Middle frontal gyrus (tissue), 1 donor: ENCODE measurements around the gene GNAO1.
A peak's percentile ranks its signal among the peaks of the same experiment; 100 is the strongest.

Experiments used
- DNase-seq: peaks from one replicate; pipeline ENCODE4 v3.0.0-alpha.2; 2015; ENCODE audit warnings: low spot score; ENCODE audit errors: extremely low spot score

Gene GNAO1

GRCh38 chr16:56348168-56349085 lies 157.1 kb downstream of the GNAO1 start:
- DNase-seq = no peak

GRCh38 chr16:56349086-56349415 lies 157.8 kb downstream of the GNAO1 start:
- DNase-seq = no peak

GRCh38 chr16:56349711-56350161 lies 158.4 kb downstream of the GNAO1 start:
- no peak for DNase-seq

- DNase-seq = no peak
Measured at GRCh38 chr16:56350491-56351405, 159.5 kb downstream of the GNAO1 start.

- no peak for DNase-seq
Measured at GRCh38 chr16:56351481-56351880, 160.2 kb downstream of the GNAO1 start.

GRCh38 chr16:56352351-56353053 lies 161.2 kb downstream of the GNAO1 start:
- no peak for DNase-seq

- no peak for DNase-seq
Measured at GRCh38 chr16:56353054-56353921, 162.0 kb downstream of the GNAO1 start.

GRCh38 chr16:56354016-56354415 lies 162.7 kb downstream of the GNAO1 start:
- DNase-seq = no peak

GRCh38 chr16:56354746-56355145 lies 163.5 kb downstream of the GNAO1 start:
- no peak for DNase-seq

GRCh38 chr16:56355221-56355620 lies 163.9 kb downstream of the GNAO1 start:
- no peak for DNase-seq

GRCh38 chr16:56355786-56356275 lies 164.5 kb downstream of the GNAO1 start:
- no peak for DNase-seq

GRCh38 chr16:56356276-56357240 lies 165.3 kb downstream of the GNAO1 start:
- peak; percentile 57 for DNase-seq

- DNase-seq = no peak
Measured at GRCh38 chr16:56357241-56357764, 166.0 kb downstream of the GNAO1 start.

- DNase-seq = no peak
Measured at GRCh38 chr16:56357765-56358322, 166.6 kb downstream of the GNAO1 start.

GRCh38 chr16:56360117-56361008 lies 169.1 kb downstream of the GNAO1 start:
- no peak for DNase-seq

- no peak for DNase-seq
Measured at GRCh38 chr16:56362057-56362655, 170.9 kb downstream of the GNAO1 start.

GRCh38 chr16:56362706-56363105 lies 171.4 kb downstream of the GNAO1 start:
- DNase-seq = no peak
